Type B pancreatic cell (in vitro differentiated cells): ENCODE measurements around the gene DNA2. TPM values are rescaled to one million over a fixed set of nuclear protein-coding genes. Genes with fewer than 3 reads are reported as not detected.
"Not testable (repeated sequence)": the region's sequence is repeated elsewhere in the genome, so short reads cannot be mapped to it uniquely, and the experiment has no call there.

ENCODE experiments used
- DNase-seq: peaks from one replicate; pipeline ENCODE4 v3.0.0; 2021; ENCODE audit warnings: mixed read lengths; ENCODE audit not compliant: unreplicated experiment; ENCODE audit errors: extremely low spot score
- H3K27ac Mint-ChIP-seq: 2 replicates; pipeline ENCODE4 v1.8.0; 2021; ENCODE audit warnings: mild to moderate bottlenecking, mixed read lengths
- H3K27me3 Mint-ChIP-seq: 2 replicates; pipeline ENCODE4 v1.8.0; 2021; ENCODE audit warnings: mixed read lengths
- H3K36me3 Mint-ChIP-seq: 2 replicates; pipeline ENCODE4 v1.8.0; 2021; ENCODE audit warnings: mixed read lengths
- H3K4me1 Mint-ChIP-seq: one replicate; pipeline ENCODE4 v1.8.0; 2021; ENCODE audit warnings: mixed read lengths; ENCODE audit not compliant: unreplicated experiment
- H3K4me3 Mint-ChIP-seq: 2 replicates; pipeline ENCODE4 v1.8.0; 2021; ENCODE audit warnings: mild to moderate bottlenecking, mixed read lengths
- H3K9me3 Mint-ChIP-seq: 2 replicates; pipeline ENCODE4 v1.8.0; 2021; ENCODE audit warnings: mixed read lengths
- CTCF ChIP-seq: fragments of 200-600 bp; sonication (generic); conservative IDR thresholded peaks from 2 replicates; pipeline ENCODE4 v1.5.0; 2021; ENCODE audit warnings: antibody characterized with exemption, mild to moderate bottlenecking
- total RNA-seq: library from RNA; stranded (reverse); gene quantifications from 2 replicates; pipeline ENCODE4 v1.2.1, GENCODE V29; 2021; ENCODE audit warnings: low replicate concordance

The DNA2 gene
- total RNA-seq, 1 donor from 2014 or later: 27.6 TPM

GRCh38 chr10:68489919-68490318 lies 18.1 kb upstream of the DNA2 start:
- Mint-ChIP-seq H3K4me3 (no peak overlapping the region), H3K4me1 (no peaks in the 10 kb centered on the region), H3K27me3 (no peaks in the 10 kb centered on the region), H3K27ac (no peak overlapping the region), H3K36me3 (peaks cover 8% of the 10 kb centered on the region), H3K9me3 (no peaks in the 10 kb centered on the region)
- peak; percentile 1 for DNase-seq
- TF ChIP-seq CTCF: no peak

GRCh38 chr10:68474021-68474420 lies 2.2 kb upstream of the DNA2 start:
- no peak for TF ChIP-seq CTCF
- H3K27me3 Mint-ChIP-seq: no peaks in the 10 kb centered on the region
- DNase-seq: peak; percentile 6
- peaks cover 22% of the 10 kb centered on the region for H3K4me1 Mint-ChIP-seq
- no peaks in the 10 kb centered on the region for H3K9me3 Mint-ChIP-seq
- H3K36me3 Mint-ChIP-seq: no peaks in the 10 kb centered on the region
- no peak overlapping the region for H3K27ac Mint-ChIP-seq
- no peak overlapping the region for H3K4me3 Mint-ChIP-seq

GRCh38 chr10:68471063-68471585 lies 649 bp downstream of the DNA2 start:
- Mint-ChIP-seq H3K9me3 (no peaks in the 10 kb centered on the region), H3K27ac (peak overlapping the region; percentile 94)
- DNase-seq: no peak

GRCh38 chr10:68470300-68470699 lies 1.5 kb downstream of the DNA2 start:
- no peak for DNase-seq
- Mint-ChIP-seq H3K9me3 (no peaks in the 10 kb centered on the region), H3K36me3 (peaks cover 6% of the 10 kb centered on the region), H3K4me1 (peaks cover 22% of the 10 kb centered on the region), H3K4me3 (peak overlapping the region; percentile 97), H3K27me3 (no peaks in the 10 kb centered on the region), H3K27ac (no peak overlapping the region)
- no peak for TF ChIP-seq CTCF

More at GRCh38 chr10:68471063-68471585, 649 bp downstream of the DNA2 start:
- peak overlapping the region; percentile 97 for H3K4me3 Mint-ChIP-seq
- H3K36me3 Mint-ChIP-seq: peaks cover 5% of the 10 kb centered on the region
- no peak for TF ChIP-seq CTCF
- no peaks in the 10 kb centered on the region for H3K27me3 Mint-ChIP-seq
- peaks cover 22% of the 10 kb centered on the region for H3K4me1 Mint-ChIP-seq

- DNase-seq: no peak
- no peak for TF ChIP-seq CTCF
- H3K27ac Mint-ChIP-seq: no peak overlapping the region
- no peaks in the 10 kb centered on the region for H3K9me3 Mint-ChIP-seq
- peaks cover 8% of the 10 kb centered on the region for H3K36me3 Mint-ChIP-seq
- H3K4me1 Mint-ChIP-seq: peaks cover 22% of the 10 kb centered on the region
- no peaks in the 10 kb centered on the region for H3K27me3 Mint-ChIP-seq
- H3K4me3 Mint-ChIP-seq: peak overlapping the region; percentile 97
These were observed 1.9 kb downstream of the DNA2 start for GRCh38 chr10:68469838-68470237.

- not testable (repeated sequence) for H3K9me3 Mint-ChIP-seq, DNase-seq, H3K4me3 Mint-ChIP-seq, H3K27me3 Mint-ChIP-seq, H3K27ac Mint-ChIP-seq, H3K4me1 Mint-ChIP-seq
- H3K36me3 Mint-ChIP-seq: peaks cover 20% of the 10 kb centered on the region
These were observed 7.0 kb downstream of the DNA2 start for GRCh38 chr10:68464729-68465128.
